HepG2 (cell line): ENCODE measurements around the gene LZTFL1. TPM values are rescaled to one million over a fixed set of nuclear protein-coding genes. Genes with fewer than 3 reads are reported as not detected.

Experiments used
- ATAC-seq: fragments of 200-7000 bp; cut with Tn5 transposase; 3 replicates; pipeline ENCODE4 v1.9.1; 2020; ENCODE audit warnings: mild to moderate bottlenecking, moderate library complexity
- BruUV-seq: library from RNA; stranded (reverse); fragments of 400-500 nt; replicated peaks from 2 replicates; lab custom pipeline; 2021; lab: Mats Ljungman, UMichigan
- CTCF ChIA-PET: fragments of 300-600 bp; formaldehyde crosslinking; extraction: SDS; loops from one replicate; lab custom pipeline; 2021; ENCODE audit warnings: low total read pairs, inconsistent platforms, low intra/inter-chr PET ratio; lab: Yijun Ruan, JAX
- POLR2A ChIA-PET: fragments of 350-600 bp; sonication (Branson Sonifier 250); formaldehyde crosslinking; loops from one replicate; lab custom pipeline; 2020; ENCODE audit warnings: antibody characterized with exemption, inconsistent platforms; lab: Yijun Ruan, JAX
- DNase-seq: peaks from one replicate; pipeline ENCODE4 v3.0.0-alpha.2; 2015; ENCODE audit warnings: low spot score
- FAIRE-seq: peaks from 3 replicates; lab custom pipeline; 2011; peaks lifted over from hg19 to GRCh38; lab: Jason Lieb, UNC
- H2AFZ ChIP-seq: one replicate; pipeline ENCODE4 v1.6.1; 2011; ENCODE audit warnings: low read length, inconsistent platforms
- H3K27ac ChIP-seq: fragments of 300-600 bp; 3 replicates; pipeline ENCODE4 v1.8.0; 2011; ENCODE audit warnings: mixed run types, mild to moderate bottlenecking, mixed read lengths, low read length, inconsistent platforms; ENCODE audit not compliant: insufficient read depth; ENCODE audit errors: extremely low read length
- H3K27me3 ChIP-seq, 2 experiments: fragments of 200-600 bp in 1 of 2; 2 replicates in 1 of 2; 3 replicates in 1 of 2; pipeline versions ENCODE4 v1.6.0 to v1.8.0; 2011; ENCODE audit warnings: low read length in 2 of 2, mild to moderate bottlenecking in 2 of 2, moderate library complexity in 2 of 2, inconsistent platforms in 1 of 2; ENCODE audit not compliant: insufficient read depth in 2 of 2, control insufficient read depth in 1 of 2
- H3K36me3 ChIP-seq, 2 experiments: fragments of 200-600 bp in 1 of 2; replicated peaks in 1 of 2; 2 replicates in 1 of 2; 3 replicates in 1 of 2; pipeline versions ENCODE4 v1.5.1 to v1.8.0; 2011; ENCODE audit warnings: low read length in 2 of 2, inconsistent platforms in 1 of 2; ENCODE audit not compliant: insufficient read depth in 2 of 2, control insufficient read depth in 1 of 2
- H3K4me1 ChIP-seq: 2 replicates; pipeline ENCODE4 v1.5.1; 2012; ENCODE audit warnings: low read length, inconsistent platforms; ENCODE audit not compliant: insufficient read depth
- H3K4me2 ChIP-seq: 2 replicates; pipeline ENCODE4 v1.6.0; 2011; ENCODE audit warnings: low read depth, low read length, inconsistent platforms
- H3K4me3 ChIP-seq, 3 experiments: fragments of 200-600 bp in 1 of 3; sonication (generic), shearing (Covaris generic) in 1 of 3; replicated peaks in 1 of 3; 2 replicates each; pipeline ENCODE4 v1.5.1; 2011 to 2016; ENCODE audit warnings: low read length in 3 of 3, inconsistent platforms in 2 of 3, low read depth in 2 of 3, mild to moderate bottlenecking in 2 of 3, control low read depth in 1 of 3, mixed read lengths in 1 of 3; ENCODE audit not compliant: insufficient read depth in 1 of 3
- H3K79me2 ChIP-seq: one replicate; pipeline ENCODE4 v1.6.1; 2011; ENCODE audit warnings: low read length, inconsistent platforms; ENCODE audit not compliant: insufficient read depth
- H3K9ac ChIP-seq: 2 replicates; pipeline ENCODE4 v1.6.0; 2011; ENCODE audit warnings: mild to moderate bottlenecking, low read depth, low read length, inconsistent platforms; ENCODE audit not compliant: insufficient read depth
- H3K9me3 ChIP-seq: 2 replicates; pipeline ENCODE4 v1.5.1; 2012; ENCODE audit warnings: mild to moderate bottlenecking, low read length
- H4K20me1 ChIP-seq: 2 replicates; pipeline ENCODE4 v1.6.0; 2011; ENCODE audit warnings: inconsistent platforms, mild to moderate bottlenecking, low read length, moderate library complexity; ENCODE audit not compliant: insufficient read depth
- CEBPG ChIP-seq: IDR thresholded peaks from 2 replicates; pipeline ENCODE4 v1.6.1; 2016
- KDM4B ChIP-seq: sonication (generic); formaldehyde crosslinking; IDR thresholded peaks from 2 replicates; pipeline ENCODE4 v1.4.0; 2020; ENCODE audit warnings: missing genetic modification reagents
- MTF1 ChIP-seq: sonication (generic); formaldehyde crosslinking; IDR thresholded peaks from 2 replicates; pipeline ENCODE4 v1.5.0; 2020; ENCODE audit warnings: missing genetic modification reagents
- TEF ChIP-seq: sonication (generic); formaldehyde crosslinking; IDR thresholded peaks from 2 replicates; pipeline ENCODE4 v1.5.0; 2020; ENCODE audit warnings: missing genetic modification reagents
- TFE3 ChIP-seq: IDR thresholded peaks from 2 replicates; pipeline ENCODE4 v1.6.1; 2016
- TMF1 ChIP-seq: sonication (generic); formaldehyde crosslinking; IDR thresholded peaks from 2 replicates; pipeline ENCODE4 v1.8.1; 2022; ENCODE audit warnings: low read depth, missing genetic modification reagents
- ZBTB10 ChIP-seq: sonication (generic); formaldehyde crosslinking; IDR thresholded peaks from 2 replicates; pipeline ENCODE4 v1.4.0; 2020; ENCODE audit warnings: missing genetic modification reagents, borderline replicate concordance
- ZFP36 ChIP-seq: fragments of 150-350 bp; IDR thresholded peaks from 2 replicates; pipeline ENCODE4 v1.6.1; 2018; ENCODE audit warnings: borderline replicate concordance, low read length, low read depth; ENCODE audit not compliant: partially characterized antibody
- ZNF292 ChIP-seq: sonication (generic); formaldehyde crosslinking; IDR thresholded peaks from 2 replicates; pipeline ENCODE4 v1.8.1; 2022; ENCODE audit warnings: mild to moderate bottlenecking, low read depth, missing genetic modification reagents, borderline replicate concordance
- ZNF484 ChIP-seq: sonication (generic); formaldehyde crosslinking; IDR thresholded peaks from 2 replicates; pipeline ENCODE4 v1.5.1; 2020; ENCODE audit warnings: mild to moderate bottlenecking, low read depth, missing genetic modification reagents, borderline replicate concordance
- WGBS: methylation state at CpG from one replicate; pipeline ENCODE4 v1.1.6; 2017; ENCODE audit warnings: low lambda C conversion rate; 5-methylcytosine and 5-hydroxymethylcytosine counted together
- in situ Hi-C: cut with HindIII; loops from 2 replicates; pipeline ENCODE4 v1.10.0; 2017; ENCODE audit warnings: low pct_unique_long_range_greater_than_20kb; ENCODE audit not compliant: extremely low pct_ligation_motif_present
- intact Hi-C: fragments of 100-400 bp; cut with micrococcal nuclease; formaldehyde crosslinking; loops from one replicate; pipeline ENCODE4 v1.10.0; 2022; ENCODE audit not compliant: unreplicated experiment
- polyA plus RNA-seq, 8 experiments: library from polyadenylated mRNA; depleted of rRNA in 3 of 8; stranded (reverse) in 7 of 8; unstranded in 1 of 8; fragments of >200 nt; fragmentation: Illumina TruSeq in 4 of 8; extraction: Trizol in 4 of 8; gene quantifications; 2 replicates each; pipeline versions ENCODE4 v1.2.1 to v1.2.3, GENCODE V29; 2011 to 2016; ENCODE audit warnings: low read depth in 4 of 8, missing spikeins in 1 of 8, mixed read lengths in 1 of 8; ENCODE audit not compliant: insufficient read depth in 1 of 8
- total RNA-seq, 5 experiments: library from RNA; depleted of rRNA; stranded (reverse); fragments of >200 nt; fragmentation: Illumina TruSeq; extraction: Trizol; gene quantifications; 2 replicates each; pipeline ENCODE4 v1.2.3, GENCODE V29; 2016; ENCODE audit warnings: low read depth in 1 of 5

The LZTFL1 gene
- total and polyA plus RNA-seq, 2 of the 13 experiments (the other 11 are each of a cell fraction or from before 2014, with no cell fraction given) = 16.6 to 17.2 TPM

- no peaks in the 10 kb centered on the region for H3K9me3 ChIP-seq
- H3K4me3 ChIP-seq = no peak overlapping the region
- ChIA-PET POLR2A (no interaction called here), CTCF (no interaction called here)
- H3K36me3 ChIP-seq = no peaks in the 10 kb centered on the region
- no peak overlapping the region for H3K27ac ChIP-seq
- no peak for ATAC-seq
- in situ Hi-C loops = no loop called here
- no TSS peak for BruUV-seq
- WGBS = 21% methylated on average over 4 of the region's 4 CpGs
- H4K20me1 ChIP-seq = no peaks in the 10 kb centered on the region
- no peak overlapping the region for H2AFZ ChIP-seq
- no peaks in the 10 kb centered on the region for H3K79me2 ChIP-seq
- H3K27me3 ChIP-seq = peaks cover 0 to 3% of the 10 kb centered on the region in 2 experiments; a peak in 1 of 5 replicates
- no peak for FAIRE-seq
- H3K4me1 ChIP-seq = peaks cover 14% of the 10 kb centered on the region
- no peak for TF ChIP-seq ZFP36
- TF ChIP-seq TFE3 = no peak
- no peak for TF ChIP-seq MTF1 (CRISPR knock-in tag)
- no peak for TF ChIP-seq ZNF292 (CRISPR knock-in tag)
- no peak for TF ChIP-seq TMF1 (CRISPR knock-in tag)
- TF ChIP-seq, all 625 proteins: peak for 0
- no peak overlapping the region for H3K4me2 ChIP-seq
- no peak overlapping the region for H3K9ac ChIP-seq
- intact Hi-C loops = no loop called here
- no peak for DNase-seq
These were observed 31.7 kb upstream of the LZTFL1 start for GRCh38 chr3:45873638-45874037.

- CTCF ChIA-PET = no interaction called here
These were observed 31.1 kb upstream of the LZTFL1 start for GRCh38 chr3:45873036-45873435.

More at GRCh38 chr3:45873036-45873435, 31.1 kb upstream of the LZTFL1 start:
- Histone ChIP-seq H3K79me2 (no peaks in the 10 kb centered on the region), H4K20me1 (no peaks in the 10 kb centered on the region), H3K36me3 (no peaks in the 10 kb centered on the region), H2AFZ (no peak overlapping the region), H3K27ac (no peak overlapping the region), H3K4me1 (peaks cover 14% of the 10 kb centered on the region), H3K4me3 (no peak overlapping the region), H3K27me3 (peaks cover 0 to 3% of the 10 kb centered on the region in 2 experiments; a peak in 1 of 5 replicates), H3K9ac (no peak overlapping the region)
- in situ Hi-C loops = no loop called here
- intact Hi-C loops = no loop called here
- DNase-seq (no peak), FAIRE-seq (no peak), ATAC-seq (no peak)
- TF ChIP-seq CEBPG (CRISPR knock-in tag) (no peak), TEF (CRISPR knock-in tag) (no peak), KDM4B (CRISPR knock-in tag) (no peak), ZBTB10 (CRISPR knock-in tag) (no peak), ZNF484 (CRISPR knock-in tag) (no peak)
- TF ChIP-seq, all 625 proteins: peak for 0
- BruUV-seq = no TSS peak
- POLR2A ChIA-PET = no interaction called here
- H3K4me2 ChIP-seq = no peak overlapping the region
- no peaks in the 10 kb centered on the region for H3K9me3 ChIP-seq
